ENCODE data around the gene INMT.

DNA sequence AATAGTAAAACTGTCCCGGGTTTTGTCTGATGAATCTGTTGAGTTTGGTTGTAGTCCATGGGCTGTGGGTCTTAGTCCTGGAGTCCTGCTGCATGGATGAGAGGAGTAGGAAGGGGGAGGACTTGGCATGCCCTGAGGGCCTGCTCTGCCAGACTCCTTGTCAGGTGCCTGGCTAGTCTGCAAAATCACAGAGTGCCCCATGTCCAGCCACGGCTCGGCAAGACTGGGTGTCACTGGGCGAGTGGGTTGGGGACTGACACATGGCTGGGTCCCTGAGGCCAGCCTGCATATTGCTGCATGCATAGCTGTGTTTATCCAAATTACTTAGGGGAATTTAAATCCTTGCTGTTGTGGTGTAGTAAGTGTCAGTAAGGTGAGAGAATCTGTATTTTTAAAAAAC lies 29.0 kb downstream of the INMT start:
- TF ChIP-seq, protein P1, sequence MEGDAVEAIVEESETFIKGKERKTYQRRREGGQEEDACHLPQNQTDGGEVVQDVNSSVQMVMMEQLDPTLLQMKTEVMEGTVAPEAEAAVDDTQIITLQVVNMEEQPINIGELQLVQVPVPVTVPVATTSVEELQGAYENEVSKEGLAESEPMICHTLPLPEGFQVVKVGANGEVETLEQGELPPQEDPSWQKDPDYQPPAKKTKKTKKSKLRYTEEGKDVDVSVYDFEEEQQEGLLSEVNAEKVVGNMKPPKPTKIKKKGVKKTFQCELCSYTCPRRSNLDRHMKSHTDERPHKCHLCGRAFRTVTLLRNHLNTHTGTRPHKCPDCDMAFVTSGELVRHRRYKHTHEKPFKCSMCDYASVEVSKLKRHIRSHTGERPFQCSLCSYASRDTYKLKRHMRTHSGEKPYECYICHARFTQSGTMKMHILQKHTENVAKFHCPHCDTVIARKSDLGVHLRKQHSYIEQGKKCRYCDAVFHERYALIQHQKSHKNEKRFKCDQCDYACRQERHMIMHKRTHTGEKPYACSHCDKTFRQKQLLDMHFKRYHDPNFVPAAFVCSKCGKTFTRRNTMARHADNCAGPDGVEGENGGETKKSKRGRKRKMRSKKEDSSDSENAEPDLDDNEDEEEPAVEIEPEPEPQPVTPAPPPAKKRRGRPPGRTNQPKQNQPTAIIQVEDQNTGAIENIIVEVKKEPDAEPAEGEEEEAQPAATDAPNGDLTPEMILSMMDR (IDR thresholded peaks at IDR 0.05 in 2 of 3, conservative IDR thresholded peaks at IDR 0.05 in 1 of 3; ENCODE audit: control insufficient read depth in 2 of 3, extremely low read depth in 1 of 3, insufficient read depth in 1 of 3, low read depth in 3 of 3, low read length in 3 of 3), result no peak
- TF ChIP-seq BRCA1 (IDR thresholded peaks at IDR 0.05; ENCODE audit: low read depth, low read length) (no peak), NBN (IDR thresholded peaks at IDR 0.05) (no peak), EZH2 (IDR thresholded peaks at IDR 0.05; ENCODE audit: borderline replicate concordance, control insufficient read depth, low read depth, low read length) (no peak), SP1 (IDR thresholded peaks at IDR 0.05; ENCODE audit: low read depth, low read length) (no peak), TCF7 (IDR thresholded peaks at IDR 0.05; ENCODE audit: borderline replicate concordance) (no peak), POLR2AphosphoS2 (IDR thresholded peaks at IDR 0.05; ENCODE audit: low read depth, low read length) (no peak), IRF4 (IDR thresholded peaks at IDR 0.05; ENCODE audit: low read depth, low read length) (no peak), SIX5 (IDR thresholded peaks at IDR 0.05; ENCODE audit: low read depth, low read length, severe bottlenecking) (no peak), ZNF274 (IDR thresholded peaks at IDR 0.05; ENCODE audit: insufficient read depth, insufficient read length) (no peak)
- TF ChIP-seq, protein P2, sequence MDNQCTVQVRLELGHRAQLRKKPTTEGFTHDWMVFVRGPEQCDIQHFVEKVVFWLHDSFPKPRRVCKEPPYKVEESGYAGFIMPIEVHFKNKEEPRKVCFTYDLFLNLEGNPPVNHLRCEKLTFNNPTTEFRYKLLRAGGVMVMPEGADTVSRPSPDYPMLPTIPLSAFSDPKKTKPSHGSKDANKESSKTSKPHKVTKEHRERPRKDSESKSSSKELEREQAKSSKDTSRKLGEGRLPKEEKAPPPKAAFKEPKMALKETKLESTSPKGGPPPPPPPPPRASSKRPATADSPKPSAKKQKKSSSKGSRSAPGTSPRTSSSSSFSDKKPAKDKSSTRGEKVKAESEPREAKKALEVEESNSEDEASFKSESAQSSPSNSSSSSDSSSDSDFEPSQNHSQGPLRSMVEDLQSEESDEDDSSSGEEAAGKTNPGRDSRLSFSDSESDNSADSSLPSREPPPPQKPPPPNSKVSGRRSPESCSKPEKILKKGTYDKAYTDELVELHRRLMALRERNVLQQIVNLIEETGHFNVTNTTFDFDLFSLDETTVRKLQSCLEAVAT (IDR thresholded peaks at IDR 0.05), result no peak
- TF ChIP-seq, protein P3, sequence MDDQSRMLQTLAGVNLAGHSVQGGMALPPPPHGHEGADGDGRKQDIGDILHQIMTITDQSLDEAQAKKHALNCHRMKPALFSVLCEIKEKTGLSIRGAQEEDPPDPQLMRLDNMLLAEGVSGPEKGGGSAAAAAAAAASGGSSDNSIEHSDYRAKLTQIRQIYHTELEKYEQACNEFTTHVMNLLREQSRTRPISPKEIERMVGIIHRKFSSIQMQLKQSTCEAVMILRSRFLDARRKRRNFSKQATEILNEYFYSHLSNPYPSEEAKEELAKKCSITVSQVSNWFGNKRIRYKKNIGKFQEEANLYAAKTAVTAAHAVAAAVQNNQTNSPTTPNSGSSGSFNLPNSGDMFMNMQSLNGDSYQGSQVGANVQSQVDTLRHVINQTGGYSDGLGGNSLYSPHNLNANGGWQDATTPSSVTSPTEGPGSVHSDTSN (IDR thresholded peaks at IDR 0.05; ENCODE audit: insufficient replicate concordance, low read depth, low read length), result no peak
